ENCODE measurements around the gene NCOA4.

The NCOA4 gene

DNA sequence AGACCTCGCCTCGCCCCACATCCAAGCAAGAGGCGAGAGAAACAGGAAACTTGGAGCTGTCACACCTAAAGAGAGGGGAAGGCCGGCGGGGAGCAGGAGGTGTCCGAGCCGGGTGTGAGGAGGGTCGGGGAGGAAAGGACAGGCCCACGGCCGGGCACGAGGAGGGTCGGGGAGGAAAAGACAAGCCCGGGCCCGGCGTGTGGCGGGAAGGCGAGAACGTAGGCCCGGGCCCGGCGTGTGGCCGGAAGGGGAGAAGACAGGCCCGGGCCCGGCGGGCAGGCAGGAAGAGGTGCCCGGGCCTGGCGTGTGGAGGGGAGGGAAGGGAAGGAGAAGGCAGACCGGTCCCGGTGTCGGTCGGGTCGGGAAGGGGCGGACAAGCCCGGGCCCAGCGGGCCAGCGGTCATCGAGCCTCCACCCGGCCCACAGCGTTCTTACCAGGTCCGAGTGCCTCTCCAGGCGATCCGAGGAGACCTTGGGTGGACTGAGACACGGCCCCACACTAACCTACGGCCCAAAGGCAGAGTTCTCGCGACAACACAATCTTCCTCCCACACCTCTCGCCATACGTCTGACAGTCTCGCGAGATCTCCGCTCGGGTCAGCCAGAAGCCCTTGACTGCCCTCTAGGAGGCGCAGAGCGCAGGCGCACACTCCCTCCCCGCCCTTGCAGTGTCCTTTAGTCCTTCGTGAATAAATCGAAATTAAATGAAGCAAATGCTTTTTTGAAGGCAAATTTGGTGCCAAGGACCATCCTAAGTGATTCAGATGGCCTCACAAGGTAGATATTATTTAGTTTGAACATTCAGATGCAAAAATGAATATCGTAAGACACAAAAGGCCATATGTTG, at the start of gene NCOA4:
TSS of gene NCOA4 (minus strand) at position 533 of the 847 bp plus-strand sequence. CDS start 13,943 bp downstream, outside the sequence.
- DNase-seq (ENCODE audit: low spot score in 2 of 2) (peak; percentile 93 to 96), ATAC-seq (peak; percentile 98)
- no peaks in the 10 kb centered on the region for H3K9me3 Mint-ChIP-seq
- peak within 1 kb of the TSS; percentile 93 for H3K27ac Mint-ChIP-seq
- H3K4me1 Mint-ChIP-seq: peaks cover 44% of the 10 kb centered on the region
- H3K4me3 Mint-ChIP-seq: peak within 1 kb of the TSS; percentile 93
- peaks cover 32% of the 10 kb centered on the region for H3K36me3 Mint-ChIP-seq

DNA sequence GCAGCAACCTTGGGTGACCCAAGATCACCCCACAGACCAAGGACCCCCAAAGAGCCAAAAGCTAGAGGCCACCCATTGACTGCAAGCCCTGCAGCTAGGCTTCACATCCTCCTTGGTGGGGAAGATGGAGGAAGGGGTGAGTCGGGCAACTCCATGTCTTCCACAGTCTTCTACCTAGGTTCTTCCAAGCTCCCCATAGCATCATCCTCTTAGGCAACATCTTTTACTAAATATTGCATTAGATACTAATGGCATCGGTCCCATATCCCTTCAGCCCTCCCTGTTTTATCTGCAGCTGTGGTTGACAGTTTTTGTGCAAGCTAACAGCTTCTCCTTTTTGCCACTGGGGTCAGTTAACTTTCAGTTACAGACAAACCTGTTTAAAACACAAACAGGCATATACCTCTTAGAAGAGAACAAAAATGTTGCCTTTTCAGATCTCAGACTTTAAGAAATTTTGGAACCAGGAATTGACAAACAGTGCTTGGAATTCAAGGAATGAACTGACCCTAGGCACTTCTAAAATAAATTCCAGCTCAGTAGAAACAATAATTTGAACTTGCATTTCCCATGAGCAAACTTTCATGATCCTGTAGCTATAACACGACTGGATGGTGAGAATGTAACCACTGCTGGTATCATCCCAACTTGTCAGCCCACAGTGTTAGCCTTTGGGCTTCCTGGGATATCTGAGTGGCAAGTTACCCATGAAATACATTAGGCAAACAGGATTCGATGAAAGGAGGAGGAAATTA, 49.6 kb upstream of the NCOA4 start:
- H3K4me1 Mint-ChIP-seq: peaks cover 22% of the 10 kb centered on the region
- DNase-seq (ENCODE audit: low spot score in 2 of 2) (no peak), ATAC-seq (no peak)
- no peak overlapping the region for H3K4me3 Mint-ChIP-seq
- H3K36me3 Mint-ChIP-seq: no peaks in the 10 kb centered on the region
- peak overlapping the region; percentile 20 for H3K27ac Mint-ChIP-seq
- no peaks in the 10 kb centered on the region for H3K9me3 Mint-ChIP-seq

DNA sequence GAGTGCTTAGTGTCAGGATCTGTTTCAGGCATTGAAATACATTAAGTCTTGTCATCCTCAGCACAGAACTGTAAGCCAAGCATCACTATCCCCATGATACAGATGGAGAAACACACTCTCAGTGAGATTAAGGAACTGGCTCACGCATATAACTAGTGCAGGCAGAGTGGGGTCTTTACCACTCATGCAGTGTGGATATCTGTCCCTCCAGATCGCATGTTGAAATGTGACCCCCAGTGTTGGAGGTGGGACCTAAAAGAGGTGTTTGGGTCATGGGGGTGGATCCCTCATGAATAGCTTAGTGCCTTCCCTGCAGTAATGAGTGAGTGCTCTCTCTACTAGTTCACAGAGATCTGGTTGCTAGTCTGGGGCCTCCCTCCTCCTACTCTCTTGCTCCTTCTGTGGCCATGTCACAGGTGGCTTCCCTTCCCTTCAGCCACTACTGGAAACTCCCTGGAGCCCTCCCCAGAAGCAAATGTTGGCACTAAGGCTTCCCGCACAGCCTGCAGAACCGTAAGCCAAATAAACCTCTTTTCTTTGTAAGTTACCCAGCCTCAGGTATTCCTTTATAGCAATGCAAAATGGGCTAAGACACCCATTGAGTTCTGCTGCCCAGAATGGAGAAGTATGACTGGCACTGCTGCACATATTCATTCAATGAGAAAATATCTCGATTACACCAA, 47.4 kb upstream of the NCOA4 start:
- no peak overlapping the region for H3K4me3 Mint-ChIP-seq
- DNase-seq (ENCODE audit: low spot score in 2 of 2): no peak
- no peak overlapping the region for H3K27ac Mint-ChIP-seq

DNA sequence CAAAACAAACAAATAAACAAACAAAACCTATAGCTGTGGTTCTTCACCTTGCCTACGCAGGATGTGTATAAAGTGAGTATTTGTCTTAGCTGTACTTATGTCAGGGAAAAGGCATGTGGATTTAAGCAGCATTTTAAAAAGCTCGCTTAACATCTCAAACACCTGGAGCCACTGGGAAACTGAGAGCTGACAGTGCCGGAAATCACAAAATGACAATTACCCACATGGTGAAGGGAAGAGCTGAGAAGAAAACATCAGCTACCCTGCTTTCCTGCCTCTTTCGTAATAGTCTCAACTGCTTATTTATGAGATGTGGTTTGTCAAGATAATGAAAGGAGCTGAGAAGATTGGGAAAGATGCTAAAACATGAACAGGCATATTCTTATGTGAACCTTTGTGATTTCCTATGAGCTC, 46.7 kb upstream of the NCOA4 start:
- no peak for ATAC-seq
- Mint-ChIP-seq H3K4me3 (no peak overlapping the region), H3K4me1 (peaks cover 22% of the 10 kb centered on the region)

More for the DNA sequence above, 47.4 kb upstream of the NCOA4 start:
- Mint-ChIP-seq H3K4me1 (peaks cover 22% of the 10 kb centered on the region), H3K9me3 (no peaks in the 10 kb centered on the region), H3K36me3 (no peaks in the 10 kb centered on the region)
- peak; percentile 45 for ATAC-seq

DNA sequence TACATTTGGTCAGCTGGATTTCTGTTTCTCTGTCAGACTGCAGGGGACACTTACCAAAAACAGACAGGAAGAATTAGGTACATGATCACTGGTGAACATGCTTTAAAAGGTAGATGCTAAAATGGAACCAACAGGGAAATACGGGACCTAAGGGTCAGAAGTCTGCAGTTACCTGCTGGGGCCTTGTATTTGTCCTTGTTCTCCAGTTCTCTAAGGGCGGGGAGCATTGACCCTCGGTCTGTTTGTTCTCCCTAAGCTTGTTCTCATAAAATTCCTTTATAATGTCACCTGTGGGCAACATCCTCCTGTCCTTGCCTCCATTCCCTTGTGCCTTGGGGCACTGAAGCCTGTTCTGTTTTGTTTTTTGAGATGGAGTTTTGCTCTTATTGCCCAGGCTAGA, 45.4 kb upstream of the NCOA4 start:
- Mint-ChIP-seq H3K36me3 (no peaks in the 10 kb centered on the region), H3K4me3 (no peak overlapping the region), H3K9me3 (no peaks in the 10 kb centered on the region), H3K4me1 (peaks cover 16% of the 10 kb centered on the region), H3K27ac (no peak overlapping the region)
- DNase-seq (ENCODE audit: low spot score in 2 of 2): no peak
- no peak for ATAC-seq

More for the DNA sequence above, 46.7 kb upstream of the NCOA4 start:
- Mint-ChIP-seq H3K36me3 (no peaks in the 10 kb centered on the region), H3K27ac (no peak overlapping the region), H3K9me3 (no peaks in the 10 kb centered on the region)
- DNase-seq (ENCODE audit: low spot score in 2 of 2): no peak

DNA sequence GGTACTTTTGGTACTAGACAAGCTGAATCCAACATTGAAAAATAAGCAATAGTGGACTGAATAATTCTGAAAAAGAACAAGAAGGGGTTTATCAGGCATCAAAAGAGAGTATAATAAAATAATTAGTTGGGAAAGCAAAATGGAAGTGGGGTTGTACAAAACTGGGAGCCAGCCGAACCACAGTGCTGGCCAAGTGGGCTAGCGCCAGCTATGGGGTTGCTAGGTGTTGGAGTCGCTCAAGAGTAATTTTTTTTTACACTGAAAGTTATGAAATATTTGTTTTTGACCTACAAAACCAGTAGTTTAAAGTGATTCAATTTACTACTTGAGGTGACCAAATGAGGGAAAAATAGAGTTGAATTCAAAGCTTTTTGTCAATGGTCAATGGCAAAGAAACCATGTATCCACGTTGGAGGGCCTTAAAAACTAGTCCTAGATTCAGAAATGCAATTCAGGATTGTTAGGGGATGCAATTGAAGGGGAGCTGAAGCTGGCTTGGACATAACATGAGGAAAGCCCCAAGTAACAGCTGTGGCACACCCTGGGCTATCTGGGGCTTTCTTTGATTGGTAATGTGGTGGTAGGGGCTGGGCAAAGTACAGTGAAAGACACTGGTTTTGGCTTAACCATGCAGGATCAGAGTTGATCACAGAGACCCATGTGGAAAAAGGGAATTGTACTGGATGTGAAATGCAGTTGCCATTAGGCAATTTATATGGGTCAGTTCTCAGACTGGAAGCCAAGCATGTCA, 43.9 kb upstream of the NCOA4 start:
- Mint-ChIP-seq H3K27ac (no peak overlapping the region), H3K4me1 (peaks cover 6% of the 10 kb centered on the region), H3K4me3 (no peak overlapping the region), H3K9me3 (no peaks in the 10 kb centered on the region), H3K36me3 (no peaks in the 10 kb centered on the region)
- no peak for DNase-seq (ENCODE audit: low spot score in 2 of 2)
- no peak for ATAC-seq

DNA sequence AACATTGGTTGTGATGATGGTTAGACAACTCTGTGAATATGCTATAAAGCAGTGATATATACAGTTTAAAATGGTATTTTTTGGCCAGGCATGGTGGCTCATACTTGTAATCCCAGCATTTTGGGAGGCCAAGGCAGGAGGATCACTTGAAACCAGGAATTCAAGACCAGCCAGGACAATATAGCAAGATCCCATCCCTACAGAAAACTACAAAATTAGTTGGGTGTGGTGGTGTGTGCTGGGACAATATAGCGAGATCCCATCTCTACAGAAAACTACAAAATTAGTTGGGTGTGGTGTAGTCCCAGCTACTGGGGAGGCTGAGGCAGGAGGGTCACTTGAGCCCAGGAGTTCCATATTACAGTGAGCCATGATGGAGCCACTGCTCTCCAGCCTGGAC, 43.1 kb upstream of the NCOA4 start:
- H3K36me3 Mint-ChIP-seq: no peaks in the 10 kb centered on the region
- H3K4me3 Mint-ChIP-seq: no peak overlapping the region
- no peak overlapping the region for H3K27ac Mint-ChIP-seq
- ATAC-seq: no peak
- H3K4me1 Mint-ChIP-seq: peaks cover 6% of the 10 kb centered on the region
- no peaks in the 10 kb centered on the region for H3K9me3 Mint-ChIP-seq
- DNase-seq (ENCODE audit: low spot score in 2 of 2): no peak

DNA sequence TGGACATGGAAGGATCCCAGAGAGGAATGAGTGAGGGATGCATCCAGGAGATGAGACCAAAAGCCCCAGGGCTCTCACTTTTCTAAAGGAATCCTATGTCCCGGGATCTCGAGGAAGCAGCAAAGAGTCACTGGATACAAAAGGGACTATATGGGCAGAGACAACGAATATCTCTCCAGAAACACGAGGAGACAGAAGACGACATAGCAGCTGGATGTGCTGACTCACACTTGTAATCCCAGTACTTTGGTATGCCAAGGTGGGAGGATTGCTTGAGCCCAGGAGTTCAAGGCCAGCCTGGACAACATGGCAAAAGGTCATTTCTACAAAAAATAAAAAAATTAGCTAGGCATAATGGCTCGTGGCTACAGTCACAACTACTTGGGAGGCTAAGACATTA, 40.3 kb upstream of the NCOA4 start:
- ATAC-seq: no peak
- Mint-ChIP-seq H3K36me3 (no peaks in the 10 kb centered on the region), H3K27ac (no peak overlapping the region), H3K4me1 (no peaks in the 10 kb centered on the region), H3K4me3 (no peak overlapping the region), H3K9me3 (no peaks in the 10 kb centered on the region)
- DNase-seq (ENCODE audit: low spot score in 2 of 2): no peak

DNA sequence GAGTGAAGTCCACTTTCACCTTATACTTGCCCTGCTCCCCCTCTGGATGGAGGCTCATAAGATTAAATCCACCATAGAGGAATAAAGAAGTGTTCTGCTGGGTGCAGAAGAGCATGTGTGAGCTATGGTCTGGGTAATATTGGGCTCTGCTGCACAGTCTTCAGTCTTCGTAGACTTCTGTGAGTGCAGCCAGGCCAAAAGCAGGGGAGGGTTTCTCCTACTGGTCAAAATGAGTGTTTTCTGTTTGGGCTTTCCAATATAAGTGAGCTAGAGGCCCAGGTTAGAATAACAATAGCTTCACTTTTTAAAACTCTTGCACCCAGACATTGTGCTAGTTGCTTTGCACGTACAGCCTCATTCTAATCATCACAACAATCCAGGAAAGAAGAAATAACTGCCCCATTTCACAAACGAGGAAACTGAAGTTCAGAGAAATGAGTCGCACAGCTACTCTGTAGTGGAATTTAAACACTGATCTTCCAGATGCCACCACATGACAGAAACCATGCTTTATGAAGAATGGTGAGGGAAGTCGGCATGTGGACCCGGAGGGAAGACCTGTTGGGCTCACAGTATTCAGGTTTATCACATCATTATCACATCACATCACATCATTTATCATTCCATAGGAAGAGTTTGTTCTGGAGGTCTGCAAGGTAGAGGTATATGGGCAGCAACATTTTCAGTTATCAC, 39.5 kb upstream of the NCOA4 start:
- H3K4me3 Mint-ChIP-seq: no peak overlapping the region

DNA sequence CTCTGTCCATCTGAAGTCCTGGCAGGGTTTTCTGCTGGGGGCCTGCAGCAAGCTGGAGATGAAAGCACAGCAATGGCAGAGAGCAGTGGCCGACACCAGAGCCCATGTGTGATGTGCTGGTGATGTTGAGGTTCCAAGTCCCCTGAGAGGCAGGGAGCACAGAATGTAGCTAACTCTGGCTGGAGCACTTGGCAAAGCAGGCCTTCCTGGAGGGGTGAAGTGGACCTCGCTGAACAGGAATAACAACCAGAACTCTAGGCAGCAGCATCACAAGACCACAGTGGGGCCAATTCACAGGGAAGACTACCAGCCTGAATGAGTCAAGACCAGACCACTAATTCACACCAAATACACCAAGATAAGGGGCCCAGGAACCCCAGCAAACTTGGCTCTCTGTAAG, 38.5 kb upstream of the NCOA4 start:
- H3K36me3 Mint-ChIP-seq: no peaks in the 10 kb centered on the region
- H3K27ac Mint-ChIP-seq: no peak overlapping the region
- no peak for DNase-seq (ENCODE audit: low spot score in 2 of 2)
- no peak overlapping the region for H3K4me3 Mint-ChIP-seq
- H3K4me1 Mint-ChIP-seq: no peaks in the 10 kb centered on the region
- no peaks in the 10 kb centered on the region for H3K9me3 Mint-ChIP-seq
- ATAC-seq: no peak

More for the DNA sequence above, 39.5 kb upstream of the NCOA4 start:
- Mint-ChIP-seq H3K27ac (no peak overlapping the region), H3K36me3 (no peaks in the 10 kb centered on the region), H3K9me3 (no peaks in the 10 kb centered on the region), H3K4me1 (no peaks in the 10 kb centered on the region)
- DNase-seq (ENCODE audit: low spot score in 2 of 2) (no peak), ATAC-seq (no peak)

DNA sequence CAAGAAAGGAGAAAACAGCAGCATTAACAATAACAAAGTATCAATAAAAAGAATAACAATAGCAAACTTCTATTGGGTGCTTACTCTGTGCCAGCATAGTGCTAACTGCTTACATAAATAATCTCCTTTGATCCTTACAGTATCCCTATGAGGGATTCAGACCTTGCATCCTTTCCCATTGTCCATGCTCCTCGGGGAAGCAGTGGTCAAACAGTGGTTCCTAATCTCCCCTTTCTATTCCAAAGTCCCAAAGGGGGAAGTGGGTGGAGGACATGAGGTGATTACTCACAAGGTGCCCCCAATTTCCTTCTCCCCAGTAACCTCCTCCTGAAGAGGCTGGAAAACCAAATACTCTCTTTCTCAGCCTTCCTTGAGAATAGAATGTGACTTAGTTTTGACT, 37.7 kb upstream of the NCOA4 start:
- no peak for ATAC-seq
- DNase-seq (ENCODE audit: low spot score in 2 of 2): no peak
- Mint-ChIP-seq H3K36me3 (no peaks in the 10 kb centered on the region), H3K4me1 (no peaks in the 10 kb centered on the region), H3K4me3 (no peak overlapping the region), H3K9me3 (no peaks in the 10 kb centered on the region), H3K27ac (no peak overlapping the region)

DNA sequence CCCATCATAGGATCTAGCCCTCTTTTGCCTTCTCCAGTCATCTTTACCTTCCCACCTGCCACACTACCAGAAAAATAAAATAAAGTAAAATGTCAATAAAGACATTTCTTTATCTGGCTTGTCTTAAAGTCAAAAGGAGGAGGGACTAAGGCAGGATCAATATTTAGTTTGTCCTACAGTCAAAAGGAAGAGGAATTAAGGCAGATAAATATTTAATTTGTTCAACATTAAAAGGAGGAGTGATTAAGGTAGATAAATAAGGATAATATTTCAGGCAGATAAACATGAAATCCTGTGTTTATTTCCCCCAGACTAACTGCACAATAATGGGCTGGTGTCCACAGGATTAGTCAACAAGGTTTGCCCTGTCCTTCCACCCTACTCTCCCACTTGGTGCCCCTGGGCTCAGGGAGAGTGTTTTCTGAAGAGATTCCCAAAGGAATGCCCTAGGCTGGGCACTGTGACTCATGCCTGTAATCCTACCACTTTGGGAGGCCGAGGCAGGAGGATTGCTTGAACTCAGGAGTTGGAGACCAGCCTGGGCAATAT, 33.9 kb upstream of the NCOA4 start:
- no peaks in the 10 kb centered on the region for H3K36me3 Mint-ChIP-seq
- H3K9me3 Mint-ChIP-seq: no peaks in the 10 kb centered on the region
- ATAC-seq (no peak), DNase-seq (ENCODE audit: low spot score in 2 of 2) (no peak)
- H3K4me1 Mint-ChIP-seq: no peaks in the 10 kb centered on the region
- H3K4me3 Mint-ChIP-seq: no peak overlapping the region
- no peak overlapping the region for H3K27ac Mint-ChIP-seq

DNA sequence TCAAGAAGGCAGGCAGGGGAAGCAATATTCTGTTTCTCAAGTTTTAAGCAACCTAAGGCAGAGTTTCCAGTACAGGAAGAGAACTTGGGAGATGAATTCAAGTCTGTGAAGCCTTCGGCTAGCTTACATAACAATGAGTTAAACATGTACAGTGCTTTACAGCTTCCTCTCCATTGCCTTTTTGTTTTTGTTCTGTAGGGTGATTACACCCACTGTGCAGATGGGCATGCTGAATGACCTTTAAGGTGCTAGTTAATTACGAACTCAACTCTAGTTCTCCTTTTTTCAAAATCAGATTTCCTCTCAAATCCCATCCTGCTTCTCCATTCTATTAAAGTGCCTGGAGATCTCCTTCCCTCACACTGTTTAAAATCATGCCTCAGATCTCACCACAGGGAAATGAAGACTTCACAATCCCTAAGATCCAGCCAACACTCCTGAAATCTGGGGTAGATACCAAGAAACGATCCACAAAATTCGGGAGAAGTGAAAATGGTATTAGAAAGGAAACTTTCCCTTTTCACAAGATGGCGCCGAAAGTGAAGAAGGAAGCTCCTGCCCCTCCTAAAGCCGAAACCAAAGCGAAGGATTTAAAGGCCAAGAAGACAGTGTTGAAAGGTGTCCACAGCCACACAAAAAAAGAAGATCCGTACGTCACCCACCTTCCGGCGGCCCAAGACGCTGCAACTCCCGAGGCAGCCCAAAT, 32.5 kb upstream of the NCOA4 start:
- Mint-ChIP-seq H3K27ac (no peak overlapping the region), H3K4me3 (no peak overlapping the region), H3K4me1 (no peaks in the 10 kb centered on the region), H3K36me3 (no peaks in the 10 kb centered on the region), H3K9me3 (no peaks in the 10 kb centered on the region)
- no peak for DNase-seq (ENCODE audit: low spot score in 2 of 2)
- no peak for ATAC-seq

DNA sequence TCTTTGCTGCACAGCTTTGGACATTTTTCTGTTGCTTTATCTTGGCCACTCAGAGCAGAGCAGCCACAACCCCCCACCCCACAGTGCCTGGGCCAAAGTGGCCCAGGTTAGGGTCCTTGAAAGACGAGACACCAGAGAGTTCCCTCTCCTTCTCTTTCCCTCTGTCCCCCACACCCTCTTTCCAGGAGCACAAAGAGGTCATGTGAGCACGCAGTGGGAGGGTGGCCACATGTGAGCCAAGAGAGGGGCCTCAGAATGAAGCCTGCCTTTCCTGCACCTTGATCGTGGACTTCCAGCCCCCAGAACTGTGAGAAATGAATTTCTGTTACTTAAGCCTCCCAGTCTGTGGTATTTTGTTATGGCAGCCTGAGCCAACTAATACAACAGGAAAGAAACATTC, 30.3 kb upstream of the NCOA4 start:
- Mint-ChIP-seq H3K27ac (no peak overlapping the region), H3K4me1 (no peaks in the 10 kb centered on the region), H3K36me3 (no peaks in the 10 kb centered on the region), H3K9me3 (peaks cover 3% of the 10 kb centered on the region), H3K4me3 (no peak overlapping the region)
- DNase-seq (ENCODE audit: low spot score in 2 of 2) (no peak), ATAC-seq (no peak)

Measured in stimulated activated effector memory CD8-positive, alpha-beta T cell treated with anti-CD3 and anti-CD28 coated beads, Interleukin-12 subunit alpha, Interleukin-12 subunit beta, amount 100 ng/mL, for 72 hours (primary cell).